Activated CD8-positive, alpha-beta memory T cell treated with anti-CD3 and anti-CD28 coated beads, Interleukin-2, amount 10 ng/mL, durations not matched to agents 7 days and 5 days (primary cell): ENCODE measurements around the gene SPOP. TPM values are rescaled to one million over a fixed set of nuclear protein-coding genes. Genes with fewer than 3 reads are reported as not detected.

Experiments used
- ATAC-seq: fragments of 150-1000 bp; cut with Tn5 transposase; one replicate; pipeline ENCODE4 v1.10.0; 2021; ENCODE audit warnings: moderate library complexity
- CTCF ChIA-PET: fragments of 350-600 bp; sonication (Branson Sonifier 250); formaldehyde crosslinking; loops from one replicate; lab custom pipeline; 2021; ENCODE audit warnings: antibody characterized with exemption; lab: Charles Lee
- DNase-seq: peaks from one replicate; pipeline ENCODE4 v3.0.0-alpha.2; 2020
- H3K27ac Mint-ChIP-seq: one replicate; pipeline ENCODE4 v1.8.0; 2021; ENCODE audit warnings: mild to moderate bottlenecking, mixed read lengths
- H3K27me3 Mint-ChIP-seq: one replicate; pipeline ENCODE4 v1.8.0; 2021; ENCODE audit warnings: mixed read lengths
- H3K36me3 Mint-ChIP-seq: one replicate; pipeline ENCODE4 v1.8.0; 2021; ENCODE audit warnings: mild to moderate bottlenecking, mixed read lengths
- H3K4me1 Mint-ChIP-seq: one replicate; pipeline ENCODE4 v1.8.0; 2021; ENCODE audit warnings: mixed read lengths
- H3K4me3 Mint-ChIP-seq: one replicate; pipeline ENCODE4 v1.8.0; 2021; ENCODE audit warnings: mild to moderate bottlenecking, moderate library complexity, mixed read lengths
- H3K9me3 Mint-ChIP-seq: one replicate; pipeline ENCODE4 v1.8.0; 2022; ENCODE audit warnings: low read depth, mixed read lengths
- total RNA-seq, 2 experiments: library from RNA; stranded (reverse); gene quantifications; one replicate each; pipeline ENCODE4 v1.2.3, GENCODE V29; 2021

The SPOP gene
- total RNA-seq, 2 experiments from 2014 or later, result 49.7 to 51.5 TPM

DNA sequence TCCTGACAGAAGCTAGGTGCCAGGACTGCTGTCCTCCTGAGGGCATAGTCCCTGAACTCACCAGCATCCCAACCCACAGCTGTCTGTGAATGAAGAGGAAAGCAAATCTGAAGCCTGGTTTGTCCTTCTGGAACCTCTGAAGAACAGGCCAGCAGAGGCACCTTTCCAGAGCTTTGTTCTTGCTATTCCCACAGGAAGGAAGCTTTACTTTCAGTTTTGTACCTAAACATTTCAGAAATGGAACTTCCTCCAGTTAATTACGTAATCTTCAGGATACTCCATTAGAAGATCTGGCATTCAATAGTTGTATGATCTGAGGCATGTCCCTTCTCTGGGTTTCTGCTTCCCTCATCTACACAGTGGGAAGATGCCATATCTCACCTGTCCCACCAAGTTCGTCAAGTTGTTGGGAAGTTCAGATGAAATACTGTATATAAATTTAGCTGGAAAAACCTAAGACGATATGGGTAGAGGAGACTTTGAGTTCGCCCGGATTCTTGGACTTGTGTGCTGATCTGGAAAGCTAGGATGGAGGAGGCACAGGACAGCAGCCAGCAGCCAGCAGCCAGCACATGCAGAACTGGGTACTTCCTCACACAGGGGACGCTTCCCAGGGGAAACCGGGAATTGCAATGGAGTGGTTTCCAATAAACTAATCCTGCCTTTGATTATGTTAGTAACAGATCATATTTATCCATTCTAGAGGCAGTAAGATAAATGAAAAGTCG is 79.8 kb downstream of the SPOP start:
- Mint-ChIP-seq H3K27me3 (no peaks in the 10 kb centered on the region), H3K4me1 (peaks cover 5% of the 10 kb centered on the region), H3K36me3 (peaks cover 22% of the 10 kb centered on the region), H3K4me3 (no peak overlapping the region), H3K27ac (no peak overlapping the region), H3K9me3 (no peaks in the 10 kb centered on the region)
- CTCF ChIA-PET, result interaction anchor here (0.9 to 2.4 kb wide), 6 partner anchors 16 to 354 kb away, joined by 3 to 12 read pairs (median 3); no protein-coding TSS in a partner anchor
- DNase-seq (no peak), ATAC-seq (no peak)

DNA sequence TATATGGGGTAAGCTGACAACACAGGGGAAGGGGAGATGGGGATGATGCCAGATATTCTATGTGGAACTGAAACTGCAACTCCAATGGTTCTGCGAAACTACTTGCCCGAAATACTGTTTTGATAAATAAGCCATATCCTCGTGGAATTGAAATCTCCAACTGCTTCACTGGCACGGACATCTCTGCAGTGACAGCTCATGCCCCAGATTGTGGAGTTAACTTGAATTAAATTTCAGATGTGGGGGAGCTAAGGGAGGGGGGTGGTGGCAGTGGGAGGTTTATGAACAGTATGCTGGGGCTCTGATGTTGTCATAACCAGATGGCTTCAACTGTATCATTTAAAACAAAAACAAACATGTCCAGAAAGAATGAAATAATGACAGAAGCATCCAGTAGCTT is 80.5 kb downstream of the SPOP start:
- Mint-ChIP-seq H3K36me3 (peaks cover 17% of the 10 kb centered on the region), H3K4me1 (no peaks in the 10 kb centered on the region), H3K4me3 (no peak overlapping the region), H3K9me3 (no peaks in the 10 kb centered on the region), H3K27me3 (no peaks in the 10 kb centered on the region), H3K27ac (no peak overlapping the region)
- CTCF ChIA-PET, result interaction anchor here (0.6 to 2.4 kb wide), 7 partner anchors 16 to 355 kb away, joined by 3 to 12 read pairs (median 3); no protein-coding TSS in a partner anchor
- DNase-seq (no peak), ATAC-seq (no peak)

DNA sequence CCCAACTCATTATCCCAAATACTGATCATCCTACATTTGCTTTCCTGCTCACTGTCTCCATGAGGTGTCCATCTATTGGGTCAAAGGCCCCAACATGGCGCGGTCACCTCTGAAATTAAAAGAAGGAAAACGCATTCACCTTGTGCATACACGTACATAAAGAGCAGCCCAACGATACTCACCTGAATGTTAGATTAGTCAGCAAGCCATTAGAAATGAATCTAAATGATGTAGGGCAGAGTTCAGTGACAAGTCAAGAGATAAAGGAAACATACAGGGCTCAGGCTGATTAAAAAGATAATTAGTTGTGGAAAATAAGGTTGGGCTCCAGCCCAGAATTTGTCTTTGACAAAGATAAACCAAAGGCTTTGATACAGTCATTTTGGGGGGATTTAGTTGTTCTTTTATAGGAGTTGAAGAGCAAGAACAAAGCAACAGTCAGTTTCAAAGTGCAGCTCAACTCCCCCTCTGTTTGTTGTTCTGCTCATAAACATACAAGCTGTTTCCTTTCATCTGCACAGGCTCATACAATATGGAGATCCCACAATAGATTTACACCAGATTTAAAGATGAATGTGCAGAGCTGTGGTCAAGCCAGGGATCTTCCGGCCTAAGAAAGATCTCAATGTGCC is 81.2 kb downstream of the SPOP start:
- Mint-ChIP-seq H3K27me3 (no peaks in the 10 kb centered on the region), H3K27ac (no peak overlapping the region), H3K36me3 (peaks cover 15% of the 10 kb centered on the region), H3K4me1 (no peaks in the 10 kb centered on the region), H3K9me3 (no peaks in the 10 kb centered on the region), H3K4me3 (no peak overlapping the region)
- CTCF ChIA-PET, result interaction anchor here (0.6 to 2.4 kb wide), 5 partner anchors 17 to 356 kb away, joined by 3 to 12 read pairs (median 3); no protein-coding TSS in a partner anchor
- ATAC-seq (no peak), DNase-seq (no peak)

DNA sequence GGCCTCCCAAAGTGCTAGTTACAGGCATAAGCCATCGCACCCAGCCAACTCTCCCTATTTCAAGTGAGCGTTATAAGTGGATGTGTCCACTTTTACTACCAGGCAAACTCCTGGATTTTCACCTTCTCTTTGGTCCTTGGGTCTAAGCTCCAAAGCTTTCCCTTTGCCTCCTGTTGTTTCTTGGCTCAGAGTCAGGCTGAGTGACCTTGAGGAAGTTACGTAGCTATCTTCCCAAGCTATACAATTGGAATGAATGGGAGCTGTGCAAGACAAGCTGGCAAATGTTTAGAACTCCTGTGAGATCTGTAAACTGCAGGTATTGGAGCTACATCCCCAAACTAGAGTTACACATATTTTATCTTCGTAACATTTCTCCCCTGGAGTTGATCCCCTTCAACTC is 81.9 kb downstream of the SPOP start:
- H3K4me3 Mint-ChIP-seq, result no peak overlapping the region
- peaks cover 12% of the 10 kb centered on the region for H3K36me3 Mint-ChIP-seq
- DNase-seq (no peak), ATAC-seq (no peak)
- H3K9me3 Mint-ChIP-seq, result no peaks in the 10 kb centered on the region
- H3K27ac Mint-ChIP-seq, result no peak overlapping the region
- no peaks in the 10 kb centered on the region for H3K27me3 Mint-ChIP-seq
- CTCF ChIA-PET, result no interaction called here
- H3K4me1 Mint-ChIP-seq, result no peaks in the 10 kb centered on the region

DNA sequence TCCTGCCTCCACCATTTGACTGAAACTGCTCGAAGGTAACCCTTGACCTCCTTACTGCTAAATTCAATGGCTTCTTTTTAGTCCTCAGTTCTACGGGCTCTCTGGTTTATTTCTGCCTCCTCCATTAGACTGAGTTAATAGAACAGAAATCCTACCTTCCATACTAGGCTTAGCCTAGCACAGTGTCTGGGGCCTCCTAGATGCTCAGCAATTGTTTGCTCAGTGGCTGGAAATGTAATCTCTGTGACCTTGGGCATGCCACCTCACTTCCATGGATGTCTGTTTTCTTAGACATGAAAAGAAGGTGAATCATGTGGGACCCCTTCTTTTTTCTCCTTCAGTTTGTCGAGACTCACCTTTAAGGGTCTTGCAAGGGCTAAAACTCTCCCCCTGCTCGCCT is 82.6 kb downstream of the SPOP start:
- Mint-ChIP-seq H3K36me3 (peaks cover 11% of the 10 kb centered on the region), H3K27me3 (no peaks in the 10 kb centered on the region), H3K27ac (no peak overlapping the region), H3K4me1 (no peaks in the 10 kb centered on the region), H3K9me3 (no peaks in the 10 kb centered on the region), H3K4me3 (no peak overlapping the region)
- DNase-seq (no peak), ATAC-seq (no peak)
- CTCF ChIA-PET, result interaction anchor here (1.7 kb wide), 1 partner anchor 112 kb away, joined by 3 read pairs; the partner anchor contains the start of gene SLC35B1

DNA sequence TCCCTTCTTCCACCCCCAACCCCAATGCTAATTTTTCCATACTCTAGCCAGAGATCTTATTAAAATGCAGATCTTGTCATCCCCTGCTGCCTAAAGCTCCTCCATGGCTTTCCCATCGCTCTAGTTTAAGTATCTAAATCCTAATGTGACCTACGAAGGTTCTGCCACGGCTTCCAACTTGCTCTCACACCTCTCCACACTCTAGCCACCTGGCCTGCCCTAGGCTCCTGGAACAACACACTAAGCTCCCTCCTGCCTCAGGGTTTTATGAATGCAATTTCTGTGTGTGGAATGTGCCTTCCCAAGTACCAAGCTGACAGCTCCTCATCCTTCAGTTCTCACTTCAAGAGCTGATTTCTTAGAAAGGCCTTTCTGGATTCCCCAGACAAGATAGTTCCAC is 85.6 kb downstream of the SPOP start:
- DNase-seq, result no peak
- Mint-ChIP-seq H3K27ac (no peak overlapping the region), H3K9me3 (no peaks in the 10 kb centered on the region), H3K4me3 (no peak overlapping the region), H3K36me3 (peaks cover 5% of the 10 kb centered on the region), H3K27me3 (no peaks in the 10 kb centered on the region), H3K4me1 (peaks cover 3% of the 10 kb centered on the region)
- CTCF ChIA-PET, result no interaction called here
- no peak for ATAC-seq

DNA sequence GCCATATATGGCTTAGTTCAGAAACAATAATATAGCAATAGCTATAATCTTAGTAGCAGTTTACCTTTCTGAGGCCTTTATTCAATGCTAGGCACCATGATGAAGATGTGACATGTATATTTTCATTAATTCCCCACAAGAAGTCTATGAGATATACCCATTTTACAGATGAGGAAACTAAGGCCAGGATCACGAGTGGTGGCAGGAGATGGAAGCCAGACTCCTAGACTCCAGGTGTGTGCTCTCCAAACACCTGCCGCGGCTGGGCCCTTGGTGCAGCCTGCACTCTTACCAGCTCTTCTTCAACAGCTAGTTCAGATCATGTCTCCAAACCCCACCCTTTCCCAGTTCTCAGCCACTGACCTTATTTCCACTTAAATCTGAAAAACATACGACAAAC is 87.0 kb downstream of the SPOP start:
- no peak overlapping the region for H3K4me3 Mint-ChIP-seq
- ATAC-seq (no peak), DNase-seq (no peak)
- no peaks in the 10 kb centered on the region for H3K27me3 Mint-ChIP-seq
- H3K27ac Mint-ChIP-seq, result no peak overlapping the region
- H3K36me3 Mint-ChIP-seq, result peaks cover 2% of the 10 kb centered on the region
- CTCF ChIA-PET, result no interaction called here
- no peaks in the 10 kb centered on the region for H3K9me3 Mint-ChIP-seq
- peaks cover 3% of the 10 kb centered on the region for H3K4me1 Mint-ChIP-seq

DNA sequence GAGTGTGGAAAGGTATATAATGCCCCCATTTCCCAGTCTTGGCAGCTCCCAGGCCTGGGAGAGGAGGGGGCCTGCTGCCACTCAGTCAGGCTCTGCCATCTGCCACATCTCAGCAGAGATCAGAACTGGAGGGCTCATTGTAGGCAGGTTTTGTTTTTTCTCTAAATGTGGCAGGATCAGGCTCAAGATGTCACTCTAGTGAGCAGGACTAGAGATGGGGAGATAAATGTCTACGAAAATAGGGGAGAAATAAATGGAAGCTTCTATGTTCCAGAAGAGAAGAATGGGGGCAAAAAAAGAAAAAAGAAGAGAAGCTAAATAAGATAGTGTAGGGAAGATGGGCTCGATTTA is 88.3 kb downstream of the SPOP start:
- no peak overlapping the region for H3K4me3 Mint-ChIP-seq
- H3K4me1 Mint-ChIP-seq, result peaks cover 3% of the 10 kb centered on the region
- DNase-seq, result no peak
- no peak overlapping the region for H3K27ac Mint-ChIP-seq
- no peak for ATAC-seq
- CTCF ChIA-PET, result interaction anchor here (0.9 to 1.2 kb wide), 2 partner anchors 20 to 34 kb away, joined by 3 read pairs; no protein-coding TSS in a partner anchor
- no peaks in the 10 kb centered on the region for H3K27me3 Mint-ChIP-seq
- H3K36me3 Mint-ChIP-seq, result peaks cover 2% of the 10 kb centered on the region
- no peaks in the 10 kb centered on the region for H3K9me3 Mint-ChIP-seq

DNA sequence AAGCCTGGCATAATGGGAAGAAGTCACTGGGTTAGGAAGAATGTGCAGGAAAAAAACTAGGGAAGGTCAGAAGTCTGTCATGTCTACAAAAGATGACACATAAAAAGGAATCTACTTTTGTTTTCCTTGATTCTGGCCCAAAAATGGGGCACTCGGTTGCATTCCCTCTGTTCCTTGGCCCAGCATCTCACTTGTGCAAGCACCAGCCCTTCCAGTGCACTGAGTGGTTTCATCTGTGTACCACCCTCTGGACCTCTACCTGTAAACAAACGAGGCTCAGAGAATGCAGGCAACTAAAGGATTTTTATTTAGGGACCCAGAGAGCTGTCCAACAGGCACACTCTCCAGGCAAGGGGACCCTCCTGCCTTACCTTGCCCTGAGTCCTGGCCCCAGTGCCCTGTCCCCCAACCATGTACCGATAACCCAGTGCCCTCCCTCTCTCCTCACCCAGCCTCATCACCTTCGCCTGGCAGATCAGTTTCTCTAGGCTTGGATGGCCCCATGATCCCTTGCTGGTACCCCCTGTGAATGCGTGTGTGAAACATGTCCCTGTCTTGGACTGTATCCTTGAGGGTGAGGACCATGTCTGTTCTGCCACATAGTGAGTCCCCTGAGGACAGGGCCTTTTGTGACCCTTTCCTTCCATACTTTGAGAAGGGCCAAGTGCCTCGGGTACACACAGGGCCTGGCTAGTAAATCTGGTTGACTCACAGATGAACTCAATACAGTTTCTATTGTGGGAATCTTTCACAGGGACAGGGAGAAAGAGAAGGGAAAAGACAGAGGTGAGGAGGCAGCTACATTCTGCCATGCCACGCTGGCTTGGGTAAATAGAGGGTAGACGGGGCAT is 88.9 kb downstream of the SPOP start:
- no peaks in the 10 kb centered on the region for H3K9me3 Mint-ChIP-seq
- H3K27ac Mint-ChIP-seq, result no peak overlapping the region
- H3K36me3 Mint-ChIP-seq, result no peaks in the 10 kb centered on the region
- no peak overlapping the region for H3K4me3 Mint-ChIP-seq
- H3K27me3 Mint-ChIP-seq, result no peaks in the 10 kb centered on the region
- ATAC-seq (no peak), DNase-seq (no peak)
- CTCF ChIA-PET, result interaction anchor here (0.9 to 1.2 kb wide), 2 partner anchors 19 to 33 kb away, joined by 3 read pairs; no protein-coding TSS in a partner anchor
- H3K4me1 Mint-ChIP-seq, result peaks cover 3% of the 10 kb centered on the region

DNA sequence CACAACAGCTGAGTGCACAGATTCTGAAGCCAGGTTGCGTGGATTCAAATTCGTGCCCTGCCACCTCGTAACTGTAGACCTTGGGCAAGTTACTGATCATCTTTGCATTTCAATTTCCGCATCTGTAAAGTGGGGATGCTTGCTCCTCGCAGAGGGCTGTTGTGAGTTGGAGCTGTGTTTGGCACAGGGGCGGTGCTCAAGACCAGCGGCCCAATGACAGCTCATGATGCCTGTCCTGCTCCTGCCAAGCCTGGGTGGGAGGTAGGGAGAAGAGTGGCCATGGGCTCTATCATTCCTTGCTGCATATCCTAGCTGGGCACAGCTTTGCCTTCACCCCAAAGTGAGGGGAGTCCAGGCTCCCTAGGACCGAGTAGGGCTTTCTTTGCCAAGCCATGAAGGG is 89.6 kb downstream of the SPOP start:
- Mint-ChIP-seq H3K9me3 (no peaks in the 10 kb centered on the region), H3K27me3 (no peaks in the 10 kb centered on the region), H3K4me1 (peaks cover 3% of the 10 kb centered on the region), H3K27ac (no peak overlapping the region), H3K4me3 (no peak overlapping the region), H3K36me3 (no peaks in the 10 kb centered on the region)
- CTCF ChIA-PET, result no interaction called here
- DNase-seq, result no peak
- no peak for ATAC-seq

DNA sequence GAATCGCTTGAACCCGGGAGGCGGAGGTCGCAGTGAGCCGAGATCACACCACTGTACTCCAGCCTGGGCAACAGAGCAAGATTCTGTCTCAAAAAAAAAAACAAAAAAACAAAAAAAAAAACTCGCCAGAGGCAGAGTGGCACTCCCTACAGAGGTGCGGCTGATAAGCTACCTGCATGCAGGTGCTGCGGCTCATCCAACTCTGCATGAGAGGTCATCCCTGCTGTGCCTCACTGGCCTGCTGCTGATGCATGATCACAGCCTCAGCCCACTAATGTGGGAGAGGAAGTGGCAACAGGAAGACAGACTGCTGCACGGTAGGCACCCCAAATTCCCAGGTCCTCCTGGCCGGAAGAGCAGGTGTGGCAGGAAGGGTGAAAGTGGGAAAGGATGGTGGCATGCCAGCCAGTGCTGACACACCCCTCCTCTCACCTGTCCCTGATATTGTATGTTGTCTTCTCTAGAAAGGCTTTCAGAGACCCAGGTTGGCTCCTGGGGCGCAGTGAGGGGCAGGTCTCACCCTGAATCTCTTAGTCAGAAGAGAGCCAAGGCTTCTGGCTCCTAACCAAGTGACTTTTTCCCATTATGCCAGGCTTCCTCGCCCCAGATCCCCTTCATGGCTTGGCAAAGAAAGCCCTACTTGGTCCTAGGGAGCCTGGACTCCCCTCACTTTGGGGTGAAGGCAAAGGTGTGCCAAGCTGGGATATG is 90.4 kb downstream of the SPOP start:
- Mint-ChIP-seq H3K27ac (no peak overlapping the region), H3K4me3 (no peak overlapping the region), H3K27me3 (no peaks in the 10 kb centered on the region), H3K4me1 (peaks cover 3% of the 10 kb centered on the region), H3K9me3 (no peaks in the 10 kb centered on the region), H3K36me3 (no peaks in the 10 kb centered on the region)
- CTCF ChIA-PET, result no interaction called here
- ATAC-seq (no peak), DNase-seq (no peak)

DNA sequence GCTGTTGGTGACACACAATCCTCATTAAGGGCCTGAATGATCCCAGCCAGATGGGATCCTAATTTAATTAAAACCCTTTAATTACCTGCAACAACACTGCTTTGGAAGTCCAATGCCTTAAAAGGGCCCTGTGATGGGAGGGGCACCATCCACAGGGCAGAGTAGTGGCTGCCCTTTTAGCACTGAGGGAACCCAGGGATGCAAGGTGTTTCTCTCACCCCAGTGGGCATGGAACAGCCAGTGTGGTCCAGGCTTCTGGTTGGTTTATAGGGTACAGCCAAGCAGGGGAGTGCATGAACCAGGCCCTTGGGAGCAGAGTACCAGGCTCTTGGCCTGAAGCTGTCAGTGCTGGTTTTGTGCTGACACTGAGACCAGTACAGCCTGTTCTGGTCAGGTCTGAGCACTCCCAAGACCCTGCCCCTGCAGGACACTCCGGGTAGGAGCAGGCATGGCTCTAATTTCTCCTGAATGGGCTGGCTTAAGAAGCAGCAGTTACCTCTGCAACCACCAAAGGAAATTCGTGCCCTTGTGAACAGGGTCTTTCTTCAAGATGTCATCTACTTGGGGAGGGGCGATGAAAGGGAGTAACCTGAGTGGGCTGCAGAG is 92.4 kb downstream of the SPOP start:
- DNase-seq (no peak), ATAC-seq (no peak)
- Mint-ChIP-seq H3K9me3 (no peaks in the 10 kb centered on the region), H3K27ac (no peak overlapping the region), H3K4me3 (no peak overlapping the region), H3K36me3 (no peaks in the 10 kb centered on the region), H3K27me3 (no peaks in the 10 kb centered on the region), H3K4me1 (peaks cover 3% of the 10 kb centered on the region)
- CTCF ChIA-PET, result interaction anchor here (1.1 to 1.5 kb wide), 2 partner anchors 10 to 15 kb away, joined by 3 to 4 read pairs; partner anchors contain the start of gene NXPH3
